Upper lobe of left lung (tissue), 4 donors: ENCODE data around the gene SPACA4.

Source experiments
- EP300 ChIP-seq, 4 donors: sonication (generic); formaldehyde crosslinking; IDR thresholded peaks; one replicate each; pipeline ENCODE4 v1.5.1; 2017; ENCODE audit warnings: antibody characterized with exemption in 4 of 4, control low read depth in 2 of 4
- POLR2A ChIP-seq, 4 donors: fragments of 450-650 bp; IDR thresholded peaks; one replicate each; pipeline ENCODE4 v1.5.1; 2016 to 2017; ENCODE audit warnings: antibody characterized with exemption in 4 of 4, mild to moderate bottlenecking in 2 of 4
- POLR2AphosphoS5 ChIP-seq, 2 donors: sonication (generic); formaldehyde crosslinking; IDR thresholded peaks; one replicate each; pipeline ENCODE4 v1.5.1; 2017; ENCODE audit warnings: antibody characterized with exemption in 2 of 2
- TF ChIP-seq, protein P1 (sequence below), 6 experiments: fragments of 450-650 bp in 4 of 6; fragments of 200-600 bp in 2 of 6; sonication (generic) in 2 of 6; IDR thresholded peaks; one replicate each; pipeline ENCODE4 v1.5.1; 2016 to 2019; ENCODE audit warnings: antibody characterized with exemption in 6 of 6

DNA sequence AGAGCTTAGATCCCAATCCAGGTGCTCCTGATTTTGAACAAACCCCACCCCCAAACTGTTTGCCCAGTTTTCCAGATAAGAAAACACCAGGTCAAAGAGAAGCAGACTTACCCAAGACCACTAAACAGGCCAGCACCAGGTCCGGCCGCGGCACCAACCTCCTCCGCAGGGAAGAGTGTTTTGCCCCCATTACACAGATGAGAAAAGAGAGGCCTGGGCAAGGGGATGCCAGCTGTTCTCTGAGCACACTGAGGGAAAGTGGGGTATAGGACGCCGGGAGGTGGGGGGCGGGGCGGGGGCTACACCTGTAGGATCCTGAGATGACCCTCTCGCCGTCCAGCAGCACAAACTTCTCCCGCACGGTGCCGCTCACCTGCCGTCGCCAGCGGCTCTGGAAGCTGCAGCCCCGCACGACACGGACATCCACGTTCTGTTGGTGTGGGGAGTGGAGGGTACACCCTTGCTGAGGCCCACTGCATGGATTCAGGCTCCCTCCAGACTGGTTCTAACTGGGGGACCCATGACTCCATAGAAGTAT lies 3.1 kb downstream of the SPACA4 start:
- TF ChIP-seq, protein P1, sequence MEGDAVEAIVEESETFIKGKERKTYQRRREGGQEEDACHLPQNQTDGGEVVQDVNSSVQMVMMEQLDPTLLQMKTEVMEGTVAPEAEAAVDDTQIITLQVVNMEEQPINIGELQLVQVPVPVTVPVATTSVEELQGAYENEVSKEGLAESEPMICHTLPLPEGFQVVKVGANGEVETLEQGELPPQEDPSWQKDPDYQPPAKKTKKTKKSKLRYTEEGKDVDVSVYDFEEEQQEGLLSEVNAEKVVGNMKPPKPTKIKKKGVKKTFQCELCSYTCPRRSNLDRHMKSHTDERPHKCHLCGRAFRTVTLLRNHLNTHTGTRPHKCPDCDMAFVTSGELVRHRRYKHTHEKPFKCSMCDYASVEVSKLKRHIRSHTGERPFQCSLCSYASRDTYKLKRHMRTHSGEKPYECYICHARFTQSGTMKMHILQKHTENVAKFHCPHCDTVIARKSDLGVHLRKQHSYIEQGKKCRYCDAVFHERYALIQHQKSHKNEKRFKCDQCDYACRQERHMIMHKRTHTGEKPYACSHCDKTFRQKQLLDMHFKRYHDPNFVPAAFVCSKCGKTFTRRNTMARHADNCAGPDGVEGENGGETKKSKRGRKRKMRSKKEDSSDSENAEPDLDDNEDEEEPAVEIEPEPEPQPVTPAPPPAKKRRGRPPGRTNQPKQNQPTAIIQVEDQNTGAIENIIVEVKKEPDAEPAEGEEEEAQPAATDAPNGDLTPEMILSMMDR (IDR thresholded peaks at IDR 0.05): no peak
- no peak for TF ChIP-seq POLR2A (IDR thresholded peaks at IDR 0.05)
- TF ChIP-seq POLR2AphosphoS5 (IDR thresholded peaks at IDR 0.05): no peak
- no peak for TF ChIP-seq EP300 (IDR thresholded peaks at IDR 0.05)
